Lower lobe of right lung (tissue), 2 donors: Measurements from ENCODE around the gene HMGCL. TPM values are rescaled to one million over a fixed set of nuclear protein-coding genes. Genes with fewer than 3 reads are reported as not detected.

ENCODE experiments used
- ATAC-seq, 2 donors: fragments of 200-7000 bp; cut with Tn5 transposase; one replicate each; pipeline ENCODE4 v1.9.1; 2020 to 2022; ENCODE audit warnings: mild to moderate bottlenecking in 2 of 2, moderate library complexity in 2 of 2
- DNase-seq: peaks from one replicate; pipeline ENCODE4 v3.0.0-alpha.2; 2020
- H3K27ac ChIP-seq: fragments of 200-600 bp; one replicate; pipeline ENCODE4 v1.8.0; 2022
- H3K27me3 ChIP-seq: fragments of 200-600 bp; one replicate; pipeline ENCODE4 v1.8.0; 2022; ENCODE audit warnings: low read depth
- H3K36me3 ChIP-seq: fragments of 200-600 bp; one replicate; pipeline ENCODE4 v1.8.0; 2022; ENCODE audit warnings: mild to moderate bottlenecking
- H3K4me1 ChIP-seq: fragments of 200-600 bp; one replicate; pipeline ENCODE4 v1.8.0; 2022
- H3K4me3 ChIP-seq: fragments of 200-600 bp; one replicate; pipeline ENCODE4 v1.8.0; 2022; ENCODE audit warnings: mild to moderate bottlenecking
- H3K9me3 ChIP-seq: fragments of 200-600 bp; one replicate; pipeline ENCODE4 v1.8.0; 2022
- CTCF ChIP-seq: fragments of 200-600 bp; IDR thresholded peaks from one replicate; pipeline ENCODE4 v1.8.0; 2022; ENCODE audit warnings: antibody characterized with exemption, mild to moderate bottlenecking
- intact Hi-C: fragments of 100-400 bp; cut with DNase I; formaldehyde crosslinking; loops from one replicate; pipeline ENCODE4 v1.11.0; 2022
- total RNA-seq: library from RNA; stranded (reverse); fragmentation: NEBNext Ultra II Directional; extraction: Animal tissue kit (Norgen Biotek cat#: 25700); gene quantifications from one replicate; pipeline ENCODE4 v1.2.1, GENCODE V29; 2021
- donor health status: DM: no; HTN: yes; CAD: no; lungs with severe emphysema.

The HMGCL gene
- total RNA-seq, 1 donor from 2014 or later: 39.3 TPM

GRCh38 chr1:23823767-23824166 is 1.5 kb downstream of the HMGCL start:
- ATAC-seq (no peak), DNase-seq (no peak)
- Histone ChIP-seq H3K27me3 (no peaks in the 10 kb centered on the region), H3K4me3 (no peak overlapping the region), H3K4me1 (peaks cover 8% of the 10 kb centered on the region), H3K27ac (no peak overlapping the region), H3K36me3 (peaks cover 17% of the 10 kb centered on the region), H3K9me3 (no peaks in the 10 kb centered on the region)
- TF ChIP-seq CTCF: no peak
- intact Hi-C loops: no loop called here

GRCh38 chr1:23817633-23818032 is 7.6 kb downstream of the HMGCL start:
- H3K27me3 ChIP-seq: no peaks in the 10 kb centered on the region

GRCh38 chr1:23816906-23817305 is 8.3 kb downstream of the HMGCL start:
- Histone ChIP-seq H3K4me1 (no peaks in the 10 kb centered on the region), H3K27ac (no peak overlapping the region), H3K9me3 (no peaks in the 10 kb centered on the region), H3K4me3 (no peak overlapping the region), H3K27me3 (no peaks in the 10 kb centered on the region), H3K36me3 (peaks cover 86% of the 10 kb centered on the region)
- ATAC-seq (no peak), DNase-seq (no peak)
- intact Hi-C loops: no loop called here
- no peak for TF ChIP-seq CTCF

More at GRCh38 chr1:23817633-23818032, 7.6 kb downstream of the HMGCL start:
- ATAC-seq (no peak), DNase-seq (no peak)
- Histone ChIP-seq H3K4me3 (no peak overlapping the region), H3K4me1 (no peaks in the 10 kb centered on the region), H3K9me3 (no peaks in the 10 kb centered on the region), H3K36me3 (peaks cover 79% of the 10 kb centered on the region), H3K27ac (no peak overlapping the region)
- no peak for TF ChIP-seq CTCF
- intact Hi-C loops: no loop called here

GRCh38 chr1:23816361-23816760 is 8.9 kb downstream of the HMGCL start:
- intact Hi-C loops: no loop called here

GRCh38 chr1:23814016-23814415 is 11.2 kb downstream of the HMGCL start:
- DNase-seq (no peak), ATAC-seq (no peak)
- Histone ChIP-seq H3K27me3 (no peaks in the 10 kb centered on the region), H3K4me1 (peaks cover 13% of the 10 kb centered on the region), H3K9me3 (no peaks in the 10 kb centered on the region), H3K36me3 (peaks cover 81% of the 10 kb centered on the region), H3K27ac (no peak overlapping the region), H3K4me3 (no peak overlapping the region)
- intact Hi-C loops: no loop called here
- TF ChIP-seq CTCF: no peak

More at GRCh38 chr1:23816361-23816760, 8.9 kb downstream of the HMGCL start:
- ATAC-seq (no peak), DNase-seq (no peak)
- Histone ChIP-seq H3K27me3 (no peaks in the 10 kb centered on the region), H3K4me1 (no peaks in the 10 kb centered on the region), H3K4me3 (no peak overlapping the region), H3K27ac (no peak overlapping the region), H3K9me3 (no peaks in the 10 kb centered on the region), H3K36me3 (peaks cover 91% of the 10 kb centered on the region)
- no peak for TF ChIP-seq CTCF
